GM21515 (cell line): ENCODE measurements around the gene SYTL5.
A peak's percentile ranks its signal among the peaks of the same experiment; 100 is the strongest.
"Not testable (repeated sequence)": the region's sequence is repeated elsewhere in the genome, so short reads cannot be mapped to it uniquely, and the experiment has no call there.

ENCODE experiments used
- ATAC-seq: cut with Tn5 transposase; IDR thresholded peaks from one replicate; pipeline ENCODE4 v1.9.1; 2021; ENCODE audit not compliant: unreplicated experiment

Gene SYTL5

DNA sequence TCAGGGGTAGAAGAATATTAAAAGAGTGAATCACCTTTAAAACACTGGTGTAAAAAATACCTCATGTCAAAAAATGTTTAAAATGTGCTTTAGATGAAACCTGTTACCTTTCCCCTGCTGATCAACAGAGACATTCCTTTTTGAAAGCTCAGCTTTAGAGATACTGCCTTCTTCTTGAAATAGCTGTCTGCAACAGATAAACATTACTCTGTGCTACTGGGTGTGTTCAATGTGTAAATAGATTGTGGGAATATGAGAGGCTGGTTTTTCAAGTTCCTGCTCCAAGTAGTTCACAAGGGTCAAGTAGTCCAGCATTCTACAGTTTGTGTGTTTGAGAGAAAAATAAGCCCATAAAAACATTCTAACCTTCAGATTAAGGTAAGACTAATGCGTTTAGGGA, at the start of gene SYTL5:
TSS of gene SYTL5 (plus strand) at position 263 of the 400 bp plus-strand sequence. CDS start 27,337 bp downstream, outside the sequence.
- ATAC-seq: no peak

- no peak for ATAC-seq
Observed at GRCh38 chrX:37958525-37959211, 47.7 kb upstream of the SYTL5 start.

GRCh38 chrX:37959212-37960021, 46.9 kb upstream of the SYTL5 start:
- ATAC-seq: no peak

GRCh38 chrX:37961118-37961517, 45.2 kb upstream of the SYTL5 start:
- no peak for ATAC-seq

GRCh38 chrX:37967714-37968113, 38.6 kb upstream of the SYTL5 start:
- ATAC-seq: no peak

- ATAC-seq: no peak
Observed at GRCh38 chrX:37975421-37975820, 30.9 kb upstream of the SYTL5 start.

GRCh38 chrX:37976153-37976552, 30.2 kb upstream of the SYTL5 start:
- ATAC-seq: no peak

- ATAC-seq: no peak
Observed at GRCh38 chrX:37984880-37985279, 21.5 kb upstream of the SYTL5 start.

GRCh38 chrX:37986893-37987292, 19.5 kb upstream of the SYTL5 start:
- no peak for ATAC-seq

- no peak for ATAC-seq
Observed at GRCh38 chrX:37989304-37989703, 17.0 kb upstream of the SYTL5 start.

DNA sequence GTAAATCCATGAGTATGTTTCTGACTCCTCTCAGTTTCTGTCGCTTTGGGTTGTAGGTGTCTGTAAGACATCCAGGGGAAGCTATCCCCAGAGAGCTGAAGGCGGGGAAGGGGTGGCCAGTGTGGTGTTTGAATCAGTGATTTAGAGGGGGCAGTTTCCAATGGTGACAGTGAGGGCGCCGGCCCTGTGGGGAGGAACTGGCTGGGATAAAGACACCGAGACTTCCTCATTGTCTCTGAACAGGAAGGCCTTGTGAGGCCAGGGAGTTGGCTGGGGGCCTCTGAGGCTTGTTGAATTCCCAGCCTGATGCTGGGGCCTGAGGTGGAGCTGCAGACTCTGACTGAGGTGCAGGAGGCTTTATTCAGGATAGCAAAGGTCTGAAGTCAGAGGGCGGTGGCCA, 15.1 kb upstream of the SYTL5 start:
- ATAC-seq: not testable (repeated sequence)

DNA sequence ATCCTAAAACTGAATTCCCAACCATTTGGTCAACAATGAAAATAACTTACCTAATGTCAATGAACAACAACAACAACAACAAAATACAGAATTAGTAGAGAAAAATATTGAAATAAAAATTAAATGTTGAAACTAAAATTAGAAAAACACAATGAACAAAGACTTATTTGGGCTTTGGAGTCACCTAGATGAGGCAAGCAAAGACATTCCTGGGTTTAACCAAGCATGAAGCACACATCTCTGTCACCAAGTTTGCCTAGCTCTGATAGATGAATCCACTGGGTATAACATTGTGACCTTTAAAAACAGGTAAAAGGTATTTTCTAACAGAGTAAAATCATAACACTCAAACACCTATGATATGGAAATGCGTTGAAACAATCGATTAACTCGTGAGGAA, 13.2 kb upstream of the SYTL5 start:
- ATAC-seq: no peak

- ATAC-seq: peak; percentile 75
Observed at GRCh38 chrX:37993837-37994619, 12.3 kb upstream of the SYTL5 start.

DNA sequence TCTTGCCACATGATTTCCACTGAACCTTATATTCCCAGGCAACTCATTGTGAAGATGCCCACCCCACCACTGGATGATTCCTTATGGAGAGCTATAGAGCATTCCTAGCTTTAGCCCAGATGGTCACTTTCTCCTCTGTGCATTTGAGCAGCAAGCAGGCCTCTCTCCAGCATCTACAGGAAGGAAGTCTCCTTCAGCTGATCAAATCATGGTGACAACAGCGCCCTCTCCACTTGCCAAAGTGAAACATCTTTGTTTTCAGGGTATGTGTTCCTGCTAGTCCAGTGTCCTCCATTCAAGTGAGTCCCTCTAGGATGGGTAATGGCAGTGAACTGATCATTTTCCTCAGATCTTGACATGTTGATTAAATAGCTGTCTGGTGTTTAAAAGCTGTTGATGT, 10.9 kb upstream of the SYTL5 start:
- no peak for ATAC-seq

GRCh38 chrX:37997096-37997495, 9.3 kb upstream of the SYTL5 start:
- ATAC-seq: no peak

- ATAC-seq: no peak
Observed at GRCh38 chrX:37998586-37999262, 7.6 kb upstream of the SYTL5 start.

GRCh38 chrX:38000706-38001105, 5.6 kb upstream of the SYTL5 start:
- no peak for ATAC-seq

- ATAC-seq: no peak
Observed at GRCh38 chrX:38004046-38004445, 2.3 kb upstream of the SYTL5 start.

DNA sequence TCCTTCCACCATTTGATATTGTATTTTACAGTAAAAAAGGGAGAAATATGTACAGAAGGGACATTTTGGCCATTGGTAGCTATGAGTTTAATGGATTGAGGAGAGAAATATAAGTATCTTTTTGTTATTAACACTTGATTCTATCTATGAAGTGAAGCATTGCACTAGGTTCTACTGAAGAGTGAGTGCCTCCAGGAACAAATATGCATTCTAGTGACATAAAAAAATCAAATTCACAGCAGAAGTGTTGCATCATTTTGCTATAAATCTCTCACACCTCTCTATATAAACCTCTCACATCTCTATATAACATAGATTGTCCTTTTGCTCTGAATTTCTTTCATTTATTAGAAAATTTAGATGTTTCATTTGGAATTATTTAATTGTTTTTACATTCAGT, 425 bp downstream of the SYTL5 start:
- ATAC-seq: no peak

DNA sequence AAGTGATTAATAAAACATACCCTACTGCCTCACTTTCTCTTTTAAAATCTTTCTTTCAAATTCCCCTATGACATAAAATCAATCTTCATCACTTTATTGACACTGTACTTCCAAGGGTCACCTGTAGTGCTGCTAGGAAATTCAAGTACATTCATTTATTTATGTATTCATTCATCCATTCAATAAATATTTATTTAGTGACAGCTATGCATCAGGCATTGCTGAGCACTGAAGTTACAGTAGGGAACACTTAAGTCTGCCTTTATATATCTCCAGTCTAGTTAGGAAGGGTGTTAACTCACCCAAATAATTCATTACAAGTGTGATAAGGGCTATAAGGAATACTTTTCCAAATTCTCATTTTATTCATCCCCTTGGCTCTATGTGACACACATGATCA, 2.3 kb downstream of the SYTL5 start:
- no peak for ATAC-seq

- no peak for ATAC-seq
Observed at GRCh38 chrX:38009641-38010040, 3.3 kb downstream of the SYTL5 start.
